Kidney (tissue), 14 donors: Measurements from ENCODE around the gene MOB3B. TPM values are rescaled to one million over a fixed set of nuclear protein-coding genes. Genes with fewer than 3 reads are reported as not detected.

Experiments
- DNase-seq, 5 donors: peaks; one replicate each; pipeline ENCODE4 v3.0.0-alpha.2; 2013 to 2020
- FAIRE-seq: peaks from 2 replicates; lab custom pipeline; 2012; peaks lifted over from hg19 to GRCh38; lab: Jason Lieb, UNC
- H3K27ac ChIP-seq, 2 donors: one replicate each; pipeline ENCODE4 v1.7.0; 2013; ENCODE audit warnings: low read depth in 2 of 2, low read length in 2 of 2, inconsistent platforms in 1 of 2
- H3K27me3 ChIP-seq: one replicate; pipeline ENCODE4 v1.7.1; 2013; ENCODE audit warnings: low read length, inconsistent platforms; ENCODE audit not compliant: control insufficient read depth, insufficient read depth
- H3K36me3 ChIP-seq, 3 donors: one replicate each; pipeline versions ENCODE4 v1.7.0 to v1.7.1; 2013; ENCODE audit warnings: low read length in 3 of 3, control low read depth in 1 of 3, inconsistent platforms in 1 of 3; ENCODE audit not compliant: insufficient read depth in 3 of 3, control insufficient read depth in 2 of 3
- H3K4me1 ChIP-seq, 3 donors: one replicate each; pipeline versions ENCODE4 v1.7.0 to v1.7.1; 2013; ENCODE audit warnings: low read length in 3 of 3, inconsistent platforms in 1 of 3, low read depth in 1 of 3; ENCODE audit not compliant: control insufficient read depth in 2 of 3, insufficient read depth in 2 of 3
- H3K4me3 ChIP-seq, 3 donors: one replicate each; pipeline versions ENCODE4 v1.7.0 to v1.8.1; 2013; ENCODE audit warnings: low read length in 3 of 3, control low read depth in 1 of 3, inconsistent platforms in 1 of 3
- H3K9ac ChIP-seq, 3 donors: one replicate each; pipeline versions ENCODE4 v1.7.0 to v1.7.1; 2013; ENCODE audit warnings: low read length in 3 of 3, control low read depth in 1 of 3, inconsistent platforms in 1 of 3
- H3K9me3 ChIP-seq, 3 donors: one replicate each; pipeline versions ENCODE4 v1.7.0 to v1.7.1; 2013; ENCODE audit warnings: low read length in 3 of 3, control low read depth in 1 of 3, inconsistent platforms in 1 of 3; ENCODE audit not compliant: control insufficient read depth in 2 of 3, insufficient read depth in 1 of 3
- intact Hi-C: fragments of 100-400 bp; cut with DNase I; formaldehyde crosslinking; loops from one replicate; pipeline ENCODE4 v1.11.1; 2022
- polyA plus RNA-seq: library from polyadenylated mRNA; stranded (reverse); fragments of 350-450 nt; fragmentation: Illumina TruSeq; extraction: RNeasy Lipid Tissue Mini Kit (QIAGEN cat#74804); gene quantifications from one replicate; pipeline ENCODE4 v1.2.3, GENCODE V29; 2014; ENCODE audit warnings: low read depth, low replicate concordance; ENCODE audit not compliant: insufficient read depth
- total RNA-seq: library from RNA; stranded (reverse); fragmentation: NEBNext Ultra II Directional; extraction: Animal tissue kit (Norgen Biotek cat#: 25700); gene quantifications from one replicate; pipeline ENCODE4 v1.2.1, GENCODE V29; 2021
- TF ChIP-seq, protein P1 (sequence below): IDR thresholded peaks from 3 replicates; pipeline ENCODE4 v1.5.1; 2012; ENCODE audit warnings: mild to moderate bottlenecking, moderate library complexity, borderline replicate concordance; ENCODE audit not compliant: insufficient read depth; ENCODE audit errors: extremely low read depth
- donor health status: control.
- donor health status: control.
- donor health status: control.
- donor health status: control.
- donor health status: control.
- donor health status: DM: yes; HTN: yes; CAD: no.
- donor health status: Normal renal cell carcinoma (clear cell type).

MOB3B gene
- total and polyA plus RNA-seq, 2 donors from 2014 or later: 5.9 to 22.5 TPM

DNA sequence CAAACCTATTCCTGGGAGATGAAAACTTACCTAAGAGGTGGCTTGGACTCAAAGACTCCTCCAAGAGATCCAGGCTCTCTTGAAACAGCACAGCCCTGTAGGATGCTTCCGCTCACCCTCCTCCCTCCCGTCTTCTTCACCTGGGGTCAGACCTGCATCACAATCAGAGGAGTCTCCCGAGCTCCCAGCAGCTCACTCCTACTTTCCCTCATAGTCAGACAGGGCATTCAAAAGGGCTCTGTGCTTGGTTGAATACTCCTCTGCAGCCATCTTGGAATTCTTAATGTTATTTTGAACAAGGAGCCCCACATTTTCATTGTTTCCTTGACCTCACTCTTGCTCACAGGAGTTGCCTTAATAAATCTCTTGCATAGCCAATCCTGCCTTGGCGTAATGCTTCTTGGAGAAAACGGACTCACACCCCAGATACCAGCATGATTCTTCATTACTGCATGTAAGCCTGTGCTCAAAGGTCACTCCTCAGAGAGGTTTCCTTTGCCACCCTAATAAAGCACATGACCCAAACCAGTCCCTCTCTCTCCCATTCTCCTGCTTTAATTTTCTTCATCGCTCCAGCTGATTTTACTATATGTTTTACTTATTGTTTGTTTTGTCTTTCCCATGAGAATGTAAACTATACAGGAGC, 52.6 kb downstream of the MOB3B start:
- Histone ChIP-seq H3K9me3 (peaks cover 0 to 10% (median 0%) of the 10 kb centered on the region in 3 donors), H3K9ac (no peak overlapping the region), H3K27me3 (no peaks in the 10 kb centered on the region), H3K27ac (no peak overlapping the region), H3K4me1 (peaks cover 0 to 6% (median 0%) of the 10 kb centered on the region in 3 donors), H3K4me3 (no peak overlapping the region), H3K36me3 (no peaks in the 10 kb centered on the region)
- TF ChIP-seq, protein P1, sequence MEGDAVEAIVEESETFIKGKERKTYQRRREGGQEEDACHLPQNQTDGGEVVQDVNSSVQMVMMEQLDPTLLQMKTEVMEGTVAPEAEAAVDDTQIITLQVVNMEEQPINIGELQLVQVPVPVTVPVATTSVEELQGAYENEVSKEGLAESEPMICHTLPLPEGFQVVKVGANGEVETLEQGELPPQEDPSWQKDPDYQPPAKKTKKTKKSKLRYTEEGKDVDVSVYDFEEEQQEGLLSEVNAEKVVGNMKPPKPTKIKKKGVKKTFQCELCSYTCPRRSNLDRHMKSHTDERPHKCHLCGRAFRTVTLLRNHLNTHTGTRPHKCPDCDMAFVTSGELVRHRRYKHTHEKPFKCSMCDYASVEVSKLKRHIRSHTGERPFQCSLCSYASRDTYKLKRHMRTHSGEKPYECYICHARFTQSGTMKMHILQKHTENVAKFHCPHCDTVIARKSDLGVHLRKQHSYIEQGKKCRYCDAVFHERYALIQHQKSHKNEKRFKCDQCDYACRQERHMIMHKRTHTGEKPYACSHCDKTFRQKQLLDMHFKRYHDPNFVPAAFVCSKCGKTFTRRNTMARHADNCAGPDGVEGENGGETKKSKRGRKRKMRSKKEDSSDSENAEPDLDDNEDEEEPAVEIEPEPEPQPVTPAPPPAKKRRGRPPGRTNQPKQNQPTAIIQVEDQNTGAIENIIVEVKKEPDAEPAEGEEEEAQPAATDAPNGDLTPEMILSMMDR: no peak
- intact Hi-C loops: no loop called here
- FAIRE-seq: no peak
- no peak for DNase-seq

DNA sequence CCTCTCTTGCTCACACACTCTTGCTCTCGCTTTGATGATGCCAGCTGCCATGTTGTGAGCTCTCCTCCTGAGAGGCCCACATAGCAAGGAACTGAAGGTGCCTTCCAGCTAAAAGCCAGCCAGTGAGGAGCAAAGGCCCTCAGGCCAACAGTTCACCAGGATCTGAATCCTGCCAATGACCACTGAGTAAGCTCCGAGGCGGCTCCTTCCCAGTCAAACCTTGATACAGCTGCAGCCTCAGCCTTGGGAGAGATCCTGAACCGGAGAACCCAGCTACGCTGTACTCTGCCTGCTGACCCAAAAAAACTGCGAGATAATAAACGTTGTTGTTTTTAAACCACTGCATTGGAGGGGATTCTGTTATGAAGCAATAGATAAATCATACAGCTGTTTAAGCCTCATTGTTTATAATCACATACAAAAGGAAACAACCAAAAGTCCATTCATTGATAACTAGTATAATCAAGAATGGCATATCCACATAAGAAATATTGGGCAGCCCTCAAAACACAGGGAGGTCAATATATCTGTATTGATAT, 54.5 kb downstream of the MOB3B start:
- H3K9me3 ChIP-seq: peaks cover 0 to 10% (median 0%) of the 10 kb centered on the region in 3 donors
- intact Hi-C loops: no loop called here
- TF ChIP-seq, protein P1: no peak
- H3K9ac ChIP-seq: no peak overlapping the region
- no peaks in the 10 kb centered on the region for H3K36me3 ChIP-seq
- FAIRE-seq (no peak), DNase-seq (no peak)
- H3K4me3 ChIP-seq: no peak overlapping the region
- H3K27ac ChIP-seq: no peak overlapping the region
- no peaks in the 10 kb centered on the region for H3K27me3 ChIP-seq
- peaks cover 0 to 6% (median 0%) of the 10 kb centered on the region in 3 donors for H3K4me1 ChIP-seq

DNA sequence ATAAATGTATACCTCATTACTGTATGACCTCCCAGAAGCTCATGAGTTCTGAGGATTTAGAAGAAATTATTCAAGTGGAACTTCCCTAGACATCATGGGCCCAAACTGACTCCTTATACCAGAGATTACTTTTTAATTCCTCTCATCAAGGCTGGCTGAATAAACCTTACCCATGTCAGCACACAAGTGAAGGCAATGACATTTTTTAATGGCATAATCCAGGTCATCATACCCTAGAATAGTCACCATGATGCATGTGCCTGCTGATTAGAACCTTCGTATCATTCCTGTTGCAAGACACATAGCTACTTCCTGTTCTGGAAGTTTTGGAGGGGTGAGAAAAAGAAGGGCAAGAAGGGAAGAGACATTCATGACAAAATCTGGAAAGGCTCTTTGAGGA, 55.3 kb downstream of the MOB3B start:
- Histone ChIP-seq H3K9me3 (peaks cover 0 to 10% (median 0%) of the 10 kb centered on the region in 3 donors), H3K27ac (no peak overlapping the region), H3K4me1 (peaks cover 0 to 6% (median 0%) of the 10 kb centered on the region in 3 donors), H3K4me3 (no peak overlapping the region), H3K36me3 (no peaks in the 10 kb centered on the region), H3K9ac (no peak overlapping the region), H3K27me3 (no peaks in the 10 kb centered on the region)
- DNase-seq: no peak
- no peak for FAIRE-seq
- intact Hi-C loops: no loop called here
- TF ChIP-seq, protein P1: no peak
